CD4-positive, alpha-beta T cell (primary cell): ENCODE measurements around the gene PTPRC. TPM values are rescaled to one million over a fixed set of nuclear protein-coding genes. Genes with fewer than 3 reads are reported as not detected.

ENCODE experiments used
- ATAC-seq: fragments of 200-7000 bp; cut with Tn5 transposase; one replicate; pipeline ENCODE4 v1.10.0; 2022; ENCODE audit warnings: mild to moderate bottlenecking; ENCODE audit not compliant: poor library complexity
- CTCF ChIA-PET: fragments of 350-600 bp; sonication (Branson Sonifier 250); formaldehyde crosslinking; loops from one replicate; lab custom pipeline; 2021; ENCODE audit warnings: antibody characterized with exemption, inconsistent platforms; lab: Charles Lee
- POLR2A ChIA-PET: fragments of 350-600 bp; sonication (Branson Sonifier 250); formaldehyde crosslinking; loops from one replicate; lab custom pipeline; 2021; ENCODE audit warnings: antibody characterized with exemption, inconsistent platforms; lab: Charles Lee
- DNase-seq, 14 experiments: peaks; one replicate each; pipeline ENCODE4 v3.0.0-alpha.2; 2013 to 2020; ENCODE audit warnings: mixed read lengths in 2 of 14
- H3K27ac ChIP-seq, 2 donors: one replicate each; pipeline versions ENCODE4 v1.5.1 to v1.7.0; 2013; ENCODE audit warnings: low read length in 2 of 2, low read depth in 1 of 2, mild to moderate bottlenecking in 1 of 2
- H3K27me3 ChIP-seq, 2 experiments: 1 replicate in 1 of 2; 2 replicates in 1 of 2; pipeline versions ENCODE4 v1.6.1 to v1.7.0; 2013; ENCODE audit warnings: low read length in 2 of 2, control low read depth in 1 of 2, mild to moderate bottlenecking in 1 of 2, moderate library complexity in 1 of 2; ENCODE audit not compliant: insufficient read depth in 2 of 2, control insufficient read depth in 1 of 2
- H3K36me3 ChIP-seq: one replicate; pipeline ENCODE4 v1.6.1; 2013; ENCODE audit warnings: low read length, control low read depth; ENCODE audit not compliant: insufficient read depth
- H3K4me1 ChIP-seq: one replicate; pipeline ENCODE4 v1.6.1; 2013; ENCODE audit warnings: low read length, control low read depth; ENCODE audit not compliant: insufficient read depth
- H3K4me3 ChIP-seq: one replicate; pipeline ENCODE4 v1.5.1; 2013; ENCODE audit warnings: mild to moderate bottlenecking, low read length, moderate library complexity
- H3K9me3 ChIP-seq, 2 experiments: 1 replicate in 1 of 2; 2 replicates in 1 of 2; pipeline versions ENCODE4 v1.6.1 to v1.7.0; 2013; ENCODE audit warnings: low read length in 2 of 2, mild to moderate bottlenecking in 2 of 2, control low read depth in 1 of 2, moderate library complexity in 1 of 2; ENCODE audit not compliant: control insufficient read depth in 1 of 2, insufficient read depth in 1 of 2
- H3K27ac Mint-ChIP-seq: one replicate; pipeline ENCODE4 v1.8.0; 2020; ENCODE audit warnings: mixed read lengths
- H3K27me3 Mint-ChIP-seq: one replicate; pipeline ENCODE4 v1.8.0; 2021; ENCODE audit warnings: mixed read lengths
- H3K36me3 Mint-ChIP-seq: one replicate; pipeline ENCODE4 v1.8.0; 2021; ENCODE audit warnings: low read depth, mixed read lengths
- H3K4me1 Mint-ChIP-seq: one replicate; pipeline ENCODE4 v1.8.0; 2021; ENCODE audit warnings: low read depth, mixed read lengths
- H3K4me3 Mint-ChIP-seq: one replicate; pipeline ENCODE4 v1.8.0; 2020; ENCODE audit warnings: mild to moderate bottlenecking, mixed read lengths
- H3K9me3 Mint-ChIP-seq: one replicate; pipeline ENCODE4 v1.8.0; 2020; ENCODE audit warnings: mixed read lengths
- intact Hi-C, 2 experiments: fragments of 100-400 bp; cut with DNase I in 1 of 2; cut with micrococcal nuclease in 1 of 2; formaldehyde crosslinking; loops; one replicate each; pipeline versions ENCODE4 v1.15.1 to v1.9.0; 2023 to 2025; cut with DNase I, micrococcal nuclease
- total RNA-seq, 174 experiments: library from RNA in 2 of 174; stranded (reverse) in 2 of 174; gene quantifications; one replicate each; pipeline ENCODE4 v1.2.3 and lab custom pipeline; 2021 to 2026
- TF ChIP-seq, protein P1 (sequence below): fragments of 200-600 bp; IDR thresholded peaks from one replicate; pipeline ENCODE4 v1.8.0; 2022; ENCODE audit warnings: antibody characterized with exemption, mild to moderate bottlenecking

The PTPRC gene
- total RNA-seq, 2 experiments from 2014 or later: 661 to 698 TPM

DNA sequence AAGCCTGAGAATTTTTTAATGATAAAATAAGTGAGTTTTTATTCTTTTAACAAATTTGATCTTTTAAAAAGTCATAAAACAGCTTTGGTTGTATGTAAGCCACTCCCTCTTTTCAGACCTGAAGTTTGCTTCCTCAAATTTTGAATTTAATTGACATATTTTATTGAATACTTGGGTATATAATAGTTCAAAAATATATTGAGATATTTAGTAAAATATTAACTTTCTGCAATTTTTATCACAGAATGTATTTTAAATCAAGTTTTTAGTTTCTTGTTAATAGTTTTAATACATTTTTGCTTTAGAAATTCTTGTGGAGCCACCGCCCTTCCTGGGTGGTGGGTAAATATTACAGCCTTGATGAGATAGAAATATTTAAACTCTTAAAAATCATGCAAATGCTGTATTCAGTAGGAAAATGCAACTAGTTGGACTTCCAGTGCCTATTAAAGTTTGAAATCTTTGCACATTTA, 867 bp downstream of the PTPRC start:
- peak overlapping the region; percentile 67 to 77 for H3K27ac ChIP-seq
- peaks cover 27% of the 10 kb centered on the region for H3K36me3 ChIP-seq
- intact Hi-C loops: loop anchor here (1.0 to 5.0 kb wide), 7 partner anchors 18 to 482 kb away; partner anchors contain the start of gene NEK7 (in 1 of the 2)
- H3K9me3 Mint-ChIP-seq: no peaks in the 10 kb centered on the region
- peak overlapping the region; percentile 79 for H3K4me3 ChIP-seq
- DNase-seq (peak in 2 of 14 experiments; percentile 41 to 57), ATAC-seq (no peak)
- TF ChIP-seq, protein P1, sequence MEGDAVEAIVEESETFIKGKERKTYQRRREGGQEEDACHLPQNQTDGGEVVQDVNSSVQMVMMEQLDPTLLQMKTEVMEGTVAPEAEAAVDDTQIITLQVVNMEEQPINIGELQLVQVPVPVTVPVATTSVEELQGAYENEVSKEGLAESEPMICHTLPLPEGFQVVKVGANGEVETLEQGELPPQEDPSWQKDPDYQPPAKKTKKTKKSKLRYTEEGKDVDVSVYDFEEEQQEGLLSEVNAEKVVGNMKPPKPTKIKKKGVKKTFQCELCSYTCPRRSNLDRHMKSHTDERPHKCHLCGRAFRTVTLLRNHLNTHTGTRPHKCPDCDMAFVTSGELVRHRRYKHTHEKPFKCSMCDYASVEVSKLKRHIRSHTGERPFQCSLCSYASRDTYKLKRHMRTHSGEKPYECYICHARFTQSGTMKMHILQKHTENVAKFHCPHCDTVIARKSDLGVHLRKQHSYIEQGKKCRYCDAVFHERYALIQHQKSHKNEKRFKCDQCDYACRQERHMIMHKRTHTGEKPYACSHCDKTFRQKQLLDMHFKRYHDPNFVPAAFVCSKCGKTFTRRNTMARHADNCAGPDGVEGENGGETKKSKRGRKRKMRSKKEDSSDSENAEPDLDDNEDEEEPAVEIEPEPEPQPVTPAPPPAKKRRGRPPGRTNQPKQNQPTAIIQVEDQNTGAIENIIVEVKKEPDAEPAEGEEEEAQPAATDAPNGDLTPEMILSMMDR: peak; percentile 10
- H3K27me3 Mint-ChIP-seq: no peaks in the 10 kb centered on the region
- peaks cover 16% of the 10 kb centered on the region for H3K4me1 ChIP-seq
- no peaks in the 10 kb centered on the region for H3K27me3 ChIP-seq
- peak overlapping the region; percentile 95 for H3K4me3 Mint-ChIP-seq
- H3K27ac Mint-ChIP-seq: peak overlapping the region; percentile 98
- H3K36me3 Mint-ChIP-seq: peaks cover 59% of the 10 kb centered on the region
- ChIA-PET CTCF (interaction anchor here (0.9 to 3.9 kb wide), 5 partner anchors 9 to 113 kb away, joined by 3 to 29 read pairs (median 4); no protein-coding TSS in a partner anchor), POLR2A (interaction anchor here (0.6 to 8.5 kb wide), 21 partner anchors 8 to 120 kb away, joined by 3 to 268 read pairs (median 7); no protein-coding TSS in a partner anchor)
- no peaks in the 10 kb centered on the region for H3K9me3 ChIP-seq
- H3K4me1 Mint-ChIP-seq: peaks cover 60% of the 10 kb centered on the region

DNA sequence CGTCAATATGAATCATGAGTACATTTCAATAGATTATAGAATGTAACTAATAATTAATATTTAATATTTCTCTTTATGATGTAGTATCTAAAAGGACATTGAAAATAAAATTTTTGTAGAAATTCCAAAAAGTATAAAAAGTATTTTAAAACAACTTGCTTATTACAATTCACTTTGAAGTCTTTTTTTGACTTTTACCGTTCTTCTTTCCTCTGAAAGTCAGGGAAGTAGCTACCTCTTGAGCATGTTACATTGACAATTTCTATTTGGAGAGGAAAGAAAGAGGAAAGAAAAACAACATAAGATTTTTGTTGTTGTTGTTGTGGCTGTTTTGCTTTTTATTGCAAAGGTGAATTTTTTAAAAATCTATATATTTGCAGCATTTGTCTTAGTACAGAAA, 1.3 kb downstream of the PTPRC start:
- DNase-seq: peak in 1 of 14 experiments; percentile 30
- peaks cover 61% of the 10 kb centered on the region for H3K4me1 Mint-ChIP-seq
- CTCF ChIA-PET: interaction anchor here (1.2 to 1.4 kb wide), 3 partner anchors 9 to 113 kb away, joined by 3 to 4 read pairs (median 4); no protein-coding TSS in a partner anchor
- no peaks in the 10 kb centered on the region for H3K27me3 Mint-ChIP-seq
- peaks cover 63% of the 10 kb centered on the region for H3K36me3 Mint-ChIP-seq
- no peak for ATAC-seq
- H3K4me3 Mint-ChIP-seq: peak overlapping the region; percentile 95
- Histone ChIP-seq H3K27me3 (no peaks in the 10 kb centered on the region), H3K4me1 (peaks cover 12% of the 10 kb centered on the region), H3K36me3 (peaks cover 32% of the 10 kb centered on the region), H3K9me3 (no peaks in the 10 kb centered on the region), H3K4me3 (peak overlapping the region; percentile 79), H3K27ac (peak overlapping the region; percentile 47 to 77)
- H3K27ac Mint-ChIP-seq: peak overlapping the region; percentile 98
- POLR2A ChIA-PET: interaction anchor here (0.8 to 8.5 kb wide), 17 partner anchors 9 to 120 kb away, joined by 3 to 268 read pairs (median 5); no protein-coding TSS in a partner anchor
- TF ChIP-seq, protein P1: no peak
- H3K9me3 Mint-ChIP-seq: no peaks in the 10 kb centered on the region
- intact Hi-C loops: loop anchor here (5.0 kb wide), 4 partner anchors 33 to 483 kb away; partner anchors contain the start of gene NEK7 (in 1 of the 2)

DNA sequence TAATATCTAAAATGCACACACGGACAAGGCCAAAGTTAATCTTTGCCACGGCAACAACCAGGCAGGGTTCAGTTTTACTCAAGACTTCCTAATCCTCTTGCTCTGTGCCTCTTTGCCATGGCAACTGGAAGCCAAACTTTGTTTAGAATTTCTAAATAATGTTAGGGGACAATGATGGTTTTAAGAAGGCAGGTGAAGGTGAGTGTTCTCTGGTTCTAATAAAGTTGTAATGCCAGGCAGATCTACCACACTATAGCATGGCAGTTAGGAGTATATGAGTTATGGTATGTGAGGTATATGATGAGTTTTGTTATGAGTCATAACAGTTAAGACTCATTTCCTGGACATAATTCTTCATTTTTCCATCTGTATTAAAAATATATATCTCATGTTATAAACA, 2.7 kb downstream of the PTPRC start:
- Histone ChIP-seq H3K27ac (peak overlapping the region; percentile 67 to 77), H3K4me3 (peak overlapping the region; percentile 79), H3K9me3 (no peaks in the 10 kb centered on the region), H3K4me1 (peaks cover 3% of the 10 kb centered on the region), H3K36me3 (peaks cover 45% of the 10 kb centered on the region), H3K27me3 (no peaks in the 10 kb centered on the region)
- Mint-ChIP-seq H3K36me3 (peaks cover 77% of the 10 kb centered on the region), H3K4me1 (peaks cover 56% of the 10 kb centered on the region), H3K4me3 (peak overlapping the region; percentile 95), H3K9me3 (no peaks in the 10 kb centered on the region), H3K27me3 (no peaks in the 10 kb centered on the region), H3K27ac (peak overlapping the region; percentile 98)
- intact Hi-C loops: loop anchor here (1.0 to 5.0 kb wide), 6 partner anchors 8 to 484 kb away; partner anchors contain the start of gene NEK7 (in 1 of the 2)
- TF ChIP-seq, protein P1: no peak
- ATAC-seq: peak; percentile 49
- ChIA-PET POLR2A (interaction anchor here (1.0 to 1.7 kb wide), 4 partner anchors 15 to 121 kb away, joined by 5 to 16 read pairs (median 10); no protein-coding TSS in a partner anchor), CTCF (no interaction called here)
- DNase-seq: peak in 4 of 14 experiments; percentile 41 to 73 (median 68)
